Cardiac fibroblast (primary cell): ENCODE measurements around the gene C4orf50.

Experiments used
- DNase-seq, 2 donors: peaks; one replicate each; pipeline versions ENCODE4 v3.0.0 to v3.0.0-alpha.2; 2010; ENCODE audit warnings: low read depth in 2 of 2
- H3K4me3 ChIP-seq, 2 donors: replicated peaks in 1 of 2; 1 replicate in 1 of 2; 2 replicates in 1 of 2; pipeline ENCODE4 v1.5.1; 2011; ENCODE audit warnings: low read depth in 2 of 2, low read length in 2 of 2, mild to moderate bottlenecking in 2 of 2, moderate library complexity in 1 of 2
- TF ChIP-seq, protein P1 (sequence below): IDR thresholded peaks from one replicate; pipeline ENCODE4 v1.5.1; 2011; ENCODE audit warnings: low read depth, mild to moderate bottlenecking, low read length, inconsistent platforms

Gene C4orf50

DNA sequence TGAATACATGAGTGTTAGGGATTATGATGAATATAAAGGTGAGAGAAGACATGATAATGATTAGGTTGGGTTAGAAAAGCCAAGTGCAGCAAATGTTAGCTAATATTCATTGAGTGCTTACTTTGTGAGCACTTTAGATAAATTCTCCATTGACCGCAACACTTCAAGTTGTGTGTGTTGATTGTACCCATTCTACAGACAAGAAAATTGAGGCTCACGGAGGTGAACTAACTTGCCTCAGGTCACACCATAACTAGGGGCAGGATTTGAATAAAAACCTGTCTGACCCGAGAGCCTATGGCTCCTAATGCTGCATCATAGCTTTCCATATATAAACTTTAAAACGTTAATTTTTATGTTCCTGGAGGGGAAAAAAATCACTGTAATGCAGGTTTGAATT lies 15.2 kb upstream of the C4orf50 start:
- DNase-seq, result no peak
- TF ChIP-seq, protein P1, sequence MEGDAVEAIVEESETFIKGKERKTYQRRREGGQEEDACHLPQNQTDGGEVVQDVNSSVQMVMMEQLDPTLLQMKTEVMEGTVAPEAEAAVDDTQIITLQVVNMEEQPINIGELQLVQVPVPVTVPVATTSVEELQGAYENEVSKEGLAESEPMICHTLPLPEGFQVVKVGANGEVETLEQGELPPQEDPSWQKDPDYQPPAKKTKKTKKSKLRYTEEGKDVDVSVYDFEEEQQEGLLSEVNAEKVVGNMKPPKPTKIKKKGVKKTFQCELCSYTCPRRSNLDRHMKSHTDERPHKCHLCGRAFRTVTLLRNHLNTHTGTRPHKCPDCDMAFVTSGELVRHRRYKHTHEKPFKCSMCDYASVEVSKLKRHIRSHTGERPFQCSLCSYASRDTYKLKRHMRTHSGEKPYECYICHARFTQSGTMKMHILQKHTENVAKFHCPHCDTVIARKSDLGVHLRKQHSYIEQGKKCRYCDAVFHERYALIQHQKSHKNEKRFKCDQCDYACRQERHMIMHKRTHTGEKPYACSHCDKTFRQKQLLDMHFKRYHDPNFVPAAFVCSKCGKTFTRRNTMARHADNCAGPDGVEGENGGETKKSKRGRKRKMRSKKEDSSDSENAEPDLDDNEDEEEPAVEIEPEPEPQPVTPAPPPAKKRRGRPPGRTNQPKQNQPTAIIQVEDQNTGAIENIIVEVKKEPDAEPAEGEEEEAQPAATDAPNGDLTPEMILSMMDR, result no peak
- no peak overlapping the region for H3K4me3 ChIP-seq

DNA sequence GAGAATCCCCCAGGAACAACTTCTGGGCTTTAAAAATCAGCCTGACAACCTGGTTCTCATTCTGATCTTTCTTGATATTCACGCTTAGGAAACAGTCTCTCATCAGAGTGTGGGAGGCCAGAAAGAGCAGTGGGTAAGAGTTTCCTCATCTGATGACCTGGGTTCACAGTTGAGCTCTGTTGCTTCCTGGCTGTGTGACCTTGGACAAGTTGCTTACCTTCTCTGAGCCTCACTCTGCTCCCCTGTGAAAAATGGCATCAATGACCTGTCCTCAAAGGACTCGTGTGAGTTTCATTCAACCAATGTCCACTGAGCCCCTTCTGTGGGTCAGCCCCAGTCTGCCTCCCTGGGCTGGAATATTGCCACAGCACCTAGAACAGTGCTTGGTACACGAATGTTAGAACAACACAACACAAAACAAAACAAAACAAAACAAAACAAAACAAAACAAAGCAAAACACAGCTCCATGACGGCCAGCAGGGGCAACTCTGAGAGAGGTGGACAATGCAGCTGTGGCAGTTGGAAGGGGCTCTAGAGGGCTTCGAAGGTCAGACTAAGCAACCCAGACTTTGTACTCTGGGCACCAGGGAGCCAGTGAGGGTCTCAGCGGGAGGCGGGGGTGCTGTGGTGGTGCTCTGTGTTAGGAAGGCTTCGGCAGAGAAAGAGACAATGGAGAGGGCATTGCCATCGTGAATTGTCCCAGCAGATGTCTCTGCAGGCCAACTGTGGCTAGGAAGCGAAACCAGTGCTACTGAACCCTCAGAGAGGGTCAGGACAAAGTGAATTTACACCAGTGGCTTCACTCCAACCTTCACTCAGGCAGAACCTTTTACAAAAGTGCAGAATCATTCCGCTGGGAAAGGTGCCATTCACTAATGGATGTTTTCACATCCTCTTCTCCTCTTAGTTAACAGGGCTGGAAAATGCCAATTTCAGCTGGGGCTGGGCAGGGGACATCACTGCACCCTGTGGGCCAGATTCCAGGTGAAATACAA lies 14.3 kb upstream of the C4orf50 start:
- no peak for DNase-seq
- TF ChIP-seq, protein P1, result no peak
- no peak overlapping the region for H3K4me3 ChIP-seq

DNA sequence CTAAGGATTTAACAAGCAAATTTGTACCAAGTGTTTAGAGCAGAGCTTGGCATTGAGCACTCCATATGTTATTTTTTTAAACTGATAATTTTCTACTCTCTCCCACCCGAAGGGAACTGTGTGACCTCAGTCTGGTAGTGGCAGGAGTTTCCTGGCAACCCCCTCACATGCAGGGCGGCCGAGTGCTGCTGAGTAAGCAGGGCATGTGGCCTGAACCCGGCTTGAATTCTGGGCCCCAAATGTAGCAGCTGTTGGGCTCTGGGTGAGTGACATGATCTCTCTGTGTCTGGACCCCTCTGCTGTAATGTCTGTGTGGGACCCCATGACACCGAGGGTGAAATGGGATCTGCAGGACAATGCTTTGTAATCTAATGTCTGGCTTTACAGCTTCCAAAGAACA lies 13.6 kb upstream of the C4orf50 start:
- TF ChIP-seq, protein P1, result no peak
- DNase-seq, result no peak
- no peak overlapping the region for H3K4me3 ChIP-seq

DNA sequence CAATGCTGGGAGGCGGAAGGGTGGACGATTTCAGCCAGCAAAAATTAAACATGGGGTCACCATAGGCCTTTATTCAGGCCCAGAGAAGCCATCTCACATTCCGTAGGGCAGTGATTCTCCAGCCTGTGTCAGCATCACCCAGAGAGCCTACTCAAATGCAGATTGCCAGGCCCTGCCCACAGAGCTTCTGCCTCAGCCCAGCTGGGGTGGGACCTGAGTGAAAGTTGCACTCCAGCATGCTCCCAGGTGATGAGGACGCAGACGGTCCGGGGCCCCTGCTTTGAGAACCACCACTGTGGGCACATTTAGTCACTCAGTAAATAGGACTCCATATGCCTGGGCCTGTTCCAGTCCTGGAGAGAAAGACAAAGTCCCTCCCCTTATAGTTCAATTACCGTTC lies 12.4 kb upstream of the C4orf50 start:
- H3K4me3 ChIP-seq, result no peak overlapping the region
- TF ChIP-seq, protein P1, result no peak
- no peak for DNase-seq

DNA sequence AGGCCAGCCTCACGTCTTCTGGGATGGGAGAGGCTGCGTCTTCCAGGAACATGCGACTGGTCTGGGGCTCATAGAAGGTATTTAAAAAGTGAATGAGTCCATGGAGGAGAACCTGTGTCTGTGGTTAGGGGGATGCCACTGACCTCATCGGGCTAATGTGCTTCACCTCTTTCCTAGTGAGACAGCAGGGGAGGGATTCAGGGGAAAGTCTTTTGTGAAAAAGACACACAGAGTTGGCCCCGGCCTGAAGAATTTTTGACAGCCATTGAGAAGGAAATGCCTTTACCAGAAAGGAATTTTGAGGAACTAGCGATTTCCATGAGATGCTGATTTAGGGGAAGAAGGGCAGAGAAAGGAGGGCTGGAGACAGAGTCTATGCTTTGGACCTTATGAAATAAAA lies 11.0 kb upstream of the C4orf50 start:
- H3K4me3 ChIP-seq, result no peak overlapping the region
- no peak for DNase-seq

DNA sequence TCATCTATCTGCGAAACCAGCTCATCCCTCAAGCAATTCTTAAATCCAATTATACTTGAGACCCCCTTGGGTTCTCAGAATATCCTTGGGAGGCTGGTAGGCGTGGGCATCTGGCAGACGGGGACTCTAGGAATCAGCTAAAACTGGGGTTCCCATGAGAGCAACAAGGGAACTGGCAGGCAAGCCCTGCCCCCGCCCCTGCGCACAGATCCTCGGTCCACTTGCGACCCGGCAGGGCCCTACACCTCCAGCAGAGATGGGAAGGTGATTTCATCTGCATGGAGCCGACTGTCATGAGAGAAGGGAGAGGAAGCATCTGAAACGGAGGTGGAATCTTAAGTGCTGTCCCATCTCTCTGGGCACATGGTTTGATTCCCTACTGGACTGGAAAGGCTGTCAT lies 9.9 kb upstream of the C4orf50 start:
- no peak for DNase-seq
- TF ChIP-seq, protein P1, result no peak

More for the DNA sequence above, 11.0 kb upstream of the C4orf50 start:
- TF ChIP-seq, protein P1, result no peak

More for the DNA sequence above, 9.9 kb upstream of the C4orf50 start:
- H3K4me3 ChIP-seq, result no peak overlapping the region
